Esophagus (tissue), 2 donors: ENCODE measurements around the gene CXCL16. TPM values are rescaled to one million over a fixed set of nuclear protein-coding genes. Genes with fewer than 3 reads are reported as not detected.

Experiments used
- H3K27ac ChIP-seq, 2 donors: one replicate each; pipeline ENCODE4 v1.5.1; 2013; ENCODE audit warnings: low read depth in 2 of 2, mild to moderate bottlenecking in 2 of 2, inconsistent platforms in 1 of 2, low read length in 1 of 2, moderate library complexity in 1 of 2
- H3K27me3 ChIP-seq, 2 donors: one replicate each; pipeline ENCODE4 v1.6.1; 2013; ENCODE audit warnings: low read length in 2 of 2, control low read depth in 1 of 2, mild to moderate bottlenecking in 1 of 2; ENCODE audit not compliant: insufficient read depth in 2 of 2, control insufficient read depth in 1 of 2
- H3K36me3 ChIP-seq, 2 donors: one replicate each; pipeline ENCODE4 v1.6.1; 2013; ENCODE audit warnings: low read length in 1 of 2; ENCODE audit not compliant: control insufficient read depth in 2 of 2, insufficient read depth in 2 of 2
- H3K4me1 ChIP-seq, 2 donors: one replicate each; pipeline ENCODE4 v1.6.1; 2013; ENCODE audit warnings: low read length in 1 of 2; ENCODE audit not compliant: control insufficient read depth in 2 of 2, insufficient read depth in 2 of 2
- H3K4me3 ChIP-seq, 2 donors: one replicate each; pipeline ENCODE4 v1.5.1; 2013; ENCODE audit warnings: low read length in 2 of 2, mild to moderate bottlenecking in 2 of 2, low read depth in 1 of 2, moderate library complexity in 1 of 2
- H3K9me3 ChIP-seq, 2 donors: one replicate each; pipeline ENCODE4 v1.6.1; 2013; ENCODE audit warnings: mild to moderate bottlenecking in 2 of 2, low read depth in 1 of 2, low read length in 1 of 2, moderate library complexity in 1 of 2; ENCODE audit not compliant: control insufficient read depth in 2 of 2, insufficient read depth in 1 of 2
- WGBS, 2 donors: extraction: QIAGEN DNeasy Blood & Tissue Kit; methylation state at CpG; one replicate each; pipeline ENCODE4 v1.1.7; 2013; 5-methylcytosine and 5-hydroxymethylcytosine counted together
- polyA plus RNA-seq, 2 donors: library from polyadenylated mRNA; stranded (reverse); fragments of 200-250 nt; gene quantifications; one replicate each; pipeline ENCODE4 v1.2.3, GENCODE V29; 2013
- donor health status: healthy with polysubstance abuse.
- donor health status: Bipolar disorder and iron deficiency.

CXCL16 gene
- polyA plus RNA-seq, 2 donors: 10.9 to 20.3 TPM

GRCh38 chr17:4724650-4725049, 15.1 kb downstream of the CXCL16 start:
- WGBS, 2 donors: 81 to 89% methylated on average over 5 of the region's 5 CpGs

GRCh38 chr17:4722678-4723240, 17.0 kb downstream of the CXCL16 start:
- H3K36me3 ChIP-seq: peaks cover 3 to 6% of the 10 kb centered on the region in 2 donors
- H3K4me3 ChIP-seq: no peak overlapping the region
- H3K27ac ChIP-seq: no peak overlapping the region
- peaks cover 3 to 4% of the 10 kb centered on the region in 2 donors for H3K4me1 ChIP-seq
- 85 to 92% methylated on average over 16 of the region's 16 CpGs for WGBS, 2 donors
- no peaks in the 10 kb centered on the region for H3K9me3 ChIP-seq
- no peaks in the 10 kb centered on the region for H3K27me3 ChIP-seq

More at GRCh38 chr17:4724650-4725049, 15.1 kb downstream of the CXCL16 start:
- peaks cover 3 to 4% of the 10 kb centered on the region in 2 donors for H3K4me1 ChIP-seq
- H3K36me3 ChIP-seq: no peaks in the 10 kb centered on the region
- no peak overlapping the region for H3K4me3 ChIP-seq
- H3K27ac ChIP-seq: no peak overlapping the region
- no peaks in the 10 kb centered on the region for H3K9me3 ChIP-seq
- H3K27me3 ChIP-seq: no peaks in the 10 kb centered on the region

- WGBS, 2 donors: 54 to 62% methylated on average over 20 of the region's 20 CpGs
- H3K4me1 ChIP-seq: peaks cover 3 to 4% of the 10 kb centered on the region in 2 donors
- H3K4me3 ChIP-seq: no peak overlapping the region
- no peak overlapping the region for H3K27ac ChIP-seq
- peaks cover 6 to 11% of the 10 kb centered on the region in 2 donors for H3K36me3 ChIP-seq
- H3K27me3 ChIP-seq: no peaks in the 10 kb centered on the region
- no peaks in the 10 kb centered on the region for H3K9me3 ChIP-seq
These were observed 18.3 kb downstream of the CXCL16 start for GRCh38 chr17:4721203-4722135.

- no peak overlapping the region for H3K4me3 ChIP-seq
- no peaks in the 10 kb centered on the region for H3K9me3 ChIP-seq
- H3K36me3 ChIP-seq: peaks cover 6 to 11% of the 10 kb centered on the region in 2 donors
- WGBS, 2 donors: 87 to 90% methylated on average over 7 of the region's 7 CpGs
- peaks cover 3 to 4% of the 10 kb centered on the region in 2 donors for H3K4me1 ChIP-seq
- H3K27ac ChIP-seq: no peak overlapping the region
- H3K27me3 ChIP-seq: no peaks in the 10 kb centered on the region
These were observed 18.9 kb downstream of the CXCL16 start for GRCh38 chr17:4720787-4721186.

- Histone ChIP-seq H3K4me3 (no peak overlapping the region), H3K4me1 (peaks cover 3 to 4% of the 10 kb centered on the region in 2 donors), H3K27me3 (no peaks in the 10 kb centered on the region), H3K27ac (no peak overlapping the region), H3K9me3 (no peaks in the 10 kb centered on the region), H3K36me3 (peaks cover 6 to 11% of the 10 kb centered on the region in 2 donors)
- WGBS, 2 donors: 66 to 70% methylated on average over 15 of the region's 15 CpGs
These were observed 20.0 kb downstream of the CXCL16 start for GRCh38 chr17:4719684-4720221.

- WGBS, 2 donors: 76 to 77% methylated on average over 10 of the region's 10 CpGs
- peaks cover 6 to 11% of the 10 kb centered on the region in 2 donors for H3K36me3 ChIP-seq
- no peaks in the 10 kb centered on the region for H3K9me3 ChIP-seq
- no peaks in the 10 kb centered on the region for H3K27me3 ChIP-seq
- H3K4me3 ChIP-seq: no peak overlapping the region
- H3K4me1 ChIP-seq: peaks cover 3 to 4% of the 10 kb centered on the region in 2 donors
- H3K27ac ChIP-seq: no peak overlapping the region
These were observed 20.6 kb downstream of the CXCL16 start for GRCh38 chr17:4719146-4719545.

- Histone ChIP-seq H3K9me3 (no peaks in the 10 kb centered on the region), H3K4me1 (peaks cover 3 to 4% of the 10 kb centered on the region in 2 donors), H3K27me3 (no peaks in the 10 kb centered on the region), H3K4me3 (no peak overlapping the region), H3K27ac (no peak overlapping the region), H3K36me3 (peaks cover 6 to 11% of the 10 kb centered on the region in 2 donors)
- WGBS, 2 donors: 96 to 97% methylated on average over 13 of the region's 13 CpGs
These were observed 21.5 kb downstream of the CXCL16 start for GRCh38 chr17:4718276-4718675.

GRCh38 chr17:4717791-4718190, 21.9 kb downstream of the CXCL16 start:
- Histone ChIP-seq H3K27me3 (no peaks in the 10 kb centered on the region), H3K36me3 (peaks cover 6 to 11% of the 10 kb centered on the region in 2 donors), H3K4me1 (peaks cover 3 to 4% of the 10 kb centered on the region in 2 donors), H3K27ac (no peak overlapping the region), H3K9me3 (no peaks in the 10 kb centered on the region), H3K4me3 (no peak overlapping the region)
- 87 to 90% methylated on average over 17 of the region's 17 CpGs for WGBS, 2 donors

GRCh38 chr17:4716081-4716480, 23.6 kb downstream of the CXCL16 start:
- no peak overlapping the region for H3K27ac ChIP-seq
- H3K27me3 ChIP-seq: no peaks in the 10 kb centered on the region
- no peak overlapping the region for H3K4me3 ChIP-seq
- no peaks in the 10 kb centered on the region for H3K9me3 ChIP-seq
- H3K36me3 ChIP-seq: peaks cover 6 to 11% of the 10 kb centered on the region in 2 donors
- peaks cover 0 to 9% of the 10 kb centered on the region in 2 donors for H3K4me1 ChIP-seq
- WGBS, 2 donors: 97 to 98% methylated on average over 10 of the region's 10 CpGs
